RWPE1 (cell line): ENCODE results near the gene TNS3.

Source experiments
- CTCF ChIA-PET: fragments of 350-600 bp; sonication (Branson Sonifier 250); formaldehyde crosslinking; extraction: SDS; loops from one replicate; lab custom pipeline; 2021; lab: Yijun Ruan, JAX
- POLR2A ChIA-PET: fragments of 400-600 bp; formaldehyde crosslinking; extraction: SDS; loops from one replicate; lab custom pipeline; 2020; ENCODE audit warnings: antibody characterized with exemption; ENCODE audit not compliant: low non-redundant PET; lab: Yijun Ruan, JAX
- DNase-seq: peaks from one replicate; pipeline ENCODE4 v3.0.0; 2012; ENCODE audit warnings: low spot score
- H3K27ac ChIP-seq: fragments of 450-650 bp; 2 replicates; pipeline ENCODE4 v1.5.1; 2017
- TF ChIP-seq, protein P1 (sequence below): fragments of 450-650 bp; conservative IDR thresholded peaks from 2 replicates; pipeline ENCODE4 v1.5.1; 2017; ENCODE audit warnings: low read depth, mild to moderate bottlenecking

TNS3 gene

DNA sequence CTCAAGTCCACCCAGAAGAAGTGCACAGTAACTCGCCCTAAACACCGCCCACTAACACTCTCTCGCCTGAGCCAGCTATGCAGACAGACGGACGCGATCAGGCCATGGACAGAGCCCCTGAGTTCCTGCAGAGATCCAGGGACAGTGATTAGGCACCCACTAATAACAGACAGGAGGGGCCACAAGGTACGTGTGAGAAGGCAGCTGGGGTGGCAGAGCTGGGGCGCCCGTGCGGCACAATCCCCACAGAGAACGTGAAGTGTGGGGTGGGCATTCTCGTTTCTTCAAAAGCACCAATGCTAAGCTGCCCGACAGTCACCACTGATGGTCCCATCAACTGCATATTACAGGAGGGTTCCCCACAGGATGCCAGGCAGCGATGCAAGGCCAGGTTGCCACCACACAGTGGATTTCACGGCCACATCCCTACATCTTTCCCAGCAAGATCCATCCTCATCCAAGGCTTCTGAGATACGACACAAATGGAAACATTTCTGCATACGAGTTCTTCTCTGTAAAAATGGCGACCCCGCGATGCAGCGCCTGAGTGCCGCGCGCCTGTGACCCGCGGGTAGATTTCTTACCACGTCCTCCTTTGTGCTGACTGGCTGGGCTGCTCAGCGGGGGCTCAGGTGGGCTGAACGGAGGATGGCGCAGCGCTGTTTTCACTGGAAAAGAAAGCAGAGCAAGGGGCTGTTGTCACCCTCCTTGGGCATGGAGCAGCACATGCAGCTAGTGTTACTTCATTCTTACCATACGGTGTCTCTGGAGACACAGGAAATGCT lies 237.5 kb downstream of the TNS3 start:
- CTCF ChIA-PET = no interaction called here
- POLR2A ChIA-PET = no interaction called here

DNA sequence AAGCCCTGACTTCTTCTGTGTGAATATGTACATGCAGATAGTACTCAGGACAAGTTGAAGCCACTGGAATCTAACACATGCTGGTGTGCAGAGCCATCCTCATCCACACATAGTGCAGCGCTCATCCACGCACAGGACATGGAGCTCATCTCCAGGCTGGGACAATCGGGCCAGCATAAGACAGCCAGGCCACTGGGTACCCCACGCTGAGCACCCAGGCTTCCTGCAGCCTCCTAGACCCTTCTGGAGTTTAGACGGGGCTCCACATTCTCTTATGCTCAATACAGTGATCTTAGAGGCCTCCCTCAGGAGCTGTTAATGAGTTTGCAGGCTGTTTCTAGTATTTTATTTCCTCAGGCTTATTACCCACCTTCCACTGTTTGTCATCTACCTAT lies 238.9 kb downstream of the TNS3 start:
- CTCF ChIA-PET = no interaction called here
- POLR2A ChIA-PET = no interaction called here
- TF ChIP-seq, protein P1, sequence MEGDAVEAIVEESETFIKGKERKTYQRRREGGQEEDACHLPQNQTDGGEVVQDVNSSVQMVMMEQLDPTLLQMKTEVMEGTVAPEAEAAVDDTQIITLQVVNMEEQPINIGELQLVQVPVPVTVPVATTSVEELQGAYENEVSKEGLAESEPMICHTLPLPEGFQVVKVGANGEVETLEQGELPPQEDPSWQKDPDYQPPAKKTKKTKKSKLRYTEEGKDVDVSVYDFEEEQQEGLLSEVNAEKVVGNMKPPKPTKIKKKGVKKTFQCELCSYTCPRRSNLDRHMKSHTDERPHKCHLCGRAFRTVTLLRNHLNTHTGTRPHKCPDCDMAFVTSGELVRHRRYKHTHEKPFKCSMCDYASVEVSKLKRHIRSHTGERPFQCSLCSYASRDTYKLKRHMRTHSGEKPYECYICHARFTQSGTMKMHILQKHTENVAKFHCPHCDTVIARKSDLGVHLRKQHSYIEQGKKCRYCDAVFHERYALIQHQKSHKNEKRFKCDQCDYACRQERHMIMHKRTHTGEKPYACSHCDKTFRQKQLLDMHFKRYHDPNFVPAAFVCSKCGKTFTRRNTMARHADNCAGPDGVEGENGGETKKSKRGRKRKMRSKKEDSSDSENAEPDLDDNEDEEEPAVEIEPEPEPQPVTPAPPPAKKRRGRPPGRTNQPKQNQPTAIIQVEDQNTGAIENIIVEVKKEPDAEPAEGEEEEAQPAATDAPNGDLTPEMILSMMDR = no peak
- DNase-seq = no peak
- peak overlapping the region; percentile 11; the same call in 1 of the 2 replicates for H3K27ac ChIP-seq

More for the DNA sequence above, 237.5 kb downstream of the TNS3 start:
- no peak for DNase-seq
- TF ChIP-seq, protein P1 = no peak
- peak overlapping the region; percentile 3; the same call in 1 of the 2 replicates for H3K27ac ChIP-seq

DNA sequence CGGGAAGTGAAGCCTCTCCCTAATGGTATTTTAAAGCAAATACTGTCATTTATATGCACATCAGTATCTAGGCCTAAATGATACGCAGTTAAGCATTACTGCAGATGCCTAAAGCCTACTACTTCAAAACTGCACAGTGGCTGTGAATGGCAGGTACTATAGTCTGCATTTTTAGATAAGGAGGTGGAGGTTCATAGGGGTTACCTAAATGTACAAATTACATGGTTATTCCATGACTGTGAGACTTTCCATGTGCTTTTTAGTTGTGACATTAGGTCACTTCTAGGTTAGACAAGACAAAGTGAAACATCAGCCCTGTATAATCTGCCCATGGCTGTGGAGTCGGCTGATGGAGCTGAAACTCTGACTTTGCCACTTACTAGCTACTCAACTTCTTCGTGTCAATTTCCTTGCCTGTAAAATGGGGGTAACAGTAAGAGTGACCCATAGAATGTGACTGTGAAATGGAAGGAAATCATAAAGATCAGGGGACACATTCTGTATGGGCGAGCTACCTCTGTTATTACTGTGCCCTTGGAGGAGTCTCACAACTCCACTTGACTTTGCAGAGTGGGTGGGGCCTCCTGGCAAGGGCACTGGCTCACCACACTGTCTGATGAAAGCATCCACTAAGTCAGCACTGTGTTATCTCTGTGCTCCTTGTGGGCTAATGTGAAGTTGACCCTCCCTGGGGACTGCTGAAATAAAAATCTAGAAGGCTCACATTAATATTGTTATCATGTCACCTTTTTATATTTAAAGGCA lies 239.4 kb downstream of the TNS3 start:
- ChIA-PET POLR2A (no interaction called here), CTCF (no interaction called here)
- H3K27ac ChIP-seq = peak overlapping the region; percentile 11; the same call in 1 of the 2 replicates
- DNase-seq = no peak
- TF ChIP-seq, protein P1 = no peak

DNA sequence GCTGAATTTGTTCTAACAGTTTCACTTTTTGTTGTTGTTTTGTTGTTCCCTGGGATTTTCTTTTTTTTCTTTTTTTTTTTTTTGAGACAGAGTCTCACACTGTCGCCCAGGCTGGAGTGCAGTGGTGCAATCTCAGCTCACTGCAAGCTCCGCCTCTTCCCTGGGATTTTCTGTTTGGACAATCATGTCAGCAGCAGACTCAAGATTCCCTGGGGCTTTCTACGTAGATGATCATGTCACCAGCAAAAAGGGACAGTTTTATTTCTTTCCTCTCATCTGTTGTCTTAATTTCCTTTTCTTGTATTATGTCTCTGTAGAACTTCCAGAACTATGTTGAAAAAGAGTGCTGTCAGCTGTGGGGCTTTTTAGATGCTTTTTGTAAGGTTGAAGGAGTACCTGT lies 241.4 kb downstream of the TNS3 start:
- DNase-seq = no peak
- H3K27ac ChIP-seq = no peak overlapping the region
- ChIA-PET POLR2A (no interaction called here), CTCF (interaction anchor here (0.7 kb wide), 1 partner anchor 67 kb away, joined by 3 read pairs; no protein-coding TSS in a partner anchor)
- TF ChIP-seq, protein P1 = no peak

DNA sequence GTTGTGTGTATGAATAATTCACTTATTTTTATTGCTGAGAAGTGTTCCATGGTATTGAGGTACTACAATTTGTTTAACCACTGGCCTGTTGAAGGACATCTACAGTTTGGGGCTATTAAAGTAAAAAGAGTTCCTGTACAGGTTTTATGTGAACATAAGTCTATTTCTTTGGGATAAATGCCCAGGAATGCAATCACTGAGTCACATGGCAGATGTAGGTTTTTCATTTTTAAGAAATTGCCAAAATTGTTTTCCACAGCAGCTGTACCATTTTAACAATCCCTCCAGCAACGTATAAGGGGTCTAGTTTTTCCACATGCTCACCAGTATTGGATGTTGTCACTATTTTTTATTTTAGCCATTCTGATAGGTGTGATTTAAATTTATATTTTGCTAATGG lies 243.9 kb downstream of the TNS3 start:
- CTCF ChIA-PET = no interaction called here
- no peak for DNase-seq
- POLR2A ChIA-PET = no interaction called here
- H3K27ac ChIP-seq = no peak overlapping the region; the same call in 1 of the 2 replicates
- TF ChIP-seq, protein P1 = no peak

DNA sequence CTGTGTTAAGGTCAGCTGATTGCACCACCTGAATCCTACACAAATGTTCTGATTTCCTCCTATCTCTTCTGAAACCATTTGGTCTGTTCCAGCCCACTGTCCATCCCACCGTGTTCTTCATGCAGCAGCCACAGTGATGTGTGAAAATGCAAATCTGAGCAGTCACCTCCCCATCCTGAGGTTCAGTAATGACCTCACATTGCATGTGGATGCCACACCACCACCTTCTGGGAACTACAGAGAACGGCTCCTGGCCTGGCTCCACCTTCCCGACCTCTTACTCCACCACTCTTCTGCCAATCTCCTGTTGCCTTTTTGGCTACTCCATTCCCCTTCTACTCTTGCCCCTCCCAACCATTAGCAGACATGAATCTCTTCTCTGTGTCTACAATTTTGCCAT lies 244.4 kb downstream of the TNS3 start:
- no peak for DNase-seq
- TF ChIP-seq, protein P1 = no peak
- ChIA-PET CTCF (no interaction called here), POLR2A (no interaction called here)
- H3K27ac ChIP-seq = peak overlapping the region; percentile 89
